A549 treated with CORT108297 at 1 μM for 4 hours (cell line): Measurements from ENCODE around the gene PRAMEF6. TPM values are rescaled to one million over a fixed set of nuclear protein-coding genes. Genes with fewer than 3 reads are reported as not detected.

Experiments used
- total RNA-seq: library from RNA; stranded (reverse); fragments of 200-300 nt; extraction: Qiagen RNA extraction; gene quantifications from 5 replicates; pipeline ENCODE4 v1.2.3, GENCODE V29; 2022

The PRAMEF6 gene
- not detected in 5 replicates for total RNA-seq

GRCh38 chr1:12947480-12947879 is at the start of gene PRAMEF6:
PRAMEF6 (minus strand) TSS chr1:12947580; CDS start chr1:12942518, 5,062 bp downstream.

GRCh38 chr1:12916310-12916709 is 31.1 kb downstream of the PRAMEF6 start, which contains the start of gene PRAMEF7:
PRAMEF7 (plus strand) TSS chr1:12916610; CDS start chr1:12917693, 1,083 bp downstream.

DNA sequence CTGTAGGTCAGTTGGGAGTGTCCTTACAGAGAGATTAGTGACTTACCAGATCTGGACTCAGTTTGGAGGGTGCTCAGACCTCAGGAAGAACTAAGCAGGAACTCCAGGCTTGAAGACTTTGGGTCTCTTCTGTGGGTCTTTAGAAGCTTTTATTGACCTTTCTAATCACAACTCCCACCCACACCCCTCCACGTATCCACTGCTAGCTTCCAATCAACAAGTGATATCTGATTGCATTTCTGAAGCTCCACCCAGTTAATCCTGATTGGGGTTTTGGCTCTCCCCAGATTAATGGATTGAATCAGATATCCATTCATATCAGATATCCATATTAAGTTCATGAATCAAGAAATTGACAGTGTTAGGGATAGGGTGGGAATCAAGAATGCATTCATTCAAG is 49.2 kb downstream of the PRAMEF6 start, which contains the start of gene PRAMEF10:
TSS of gene PRAMEF10 (minus strand) at position 101 of the 400 bp plus-strand sequence. CDS start 2,423 bp downstream, outside the sequence.

Other genes starting within 250 kb of the PRAMEF6 start
- gene AADACL3, start 231.5 kb downstream of the PRAMEF6 start, total RNA-seq = not detected in 5 replicates
- gene CFAP107, start 201.4 kb downstream of the PRAMEF6 start, total RNA-seq = not detected in 5 replicates
- 0.07 TPM in 1 of 5 replicates, not detected in the others for gene PRAMEF12, start 173.8 kb downstream of the PRAMEF6 start, total RNA-seq
- gene PRAMEF1, start 156.2 kb downstream of the PRAMEF6 start, total RNA-seq = not detected in 5 replicates
- gene PRAMEF11, start 116.2 kb downstream of the PRAMEF6 start, total RNA-seq = not detected in 5 replicates
- not detected in 5 replicates for gene HNRNPCL1, start 98.9 kb downstream of the PRAMEF6 start, total RNA-seq
- not detected in 5 replicates for gene PRAMEF2, start 90.5 kb downstream of the PRAMEF6 start, total RNA-seq
- not detected in 5 replicates for gene PRAMEF4, start 61.4 kb downstream of the PRAMEF6 start, total RNA-seq
- gene PRAMEF10, start 49.3 kb downstream of the PRAMEF6 start, total RNA-seq = not detected in 5 replicates
- gene PRAMEF7, start 31.0 kb downstream of the PRAMEF6 start, total RNA-seq = not detected in 5 replicates
- gene PRAMEF27, start 109.0 kb upstream of the PRAMEF6 start, total RNA-seq = not detected in 5 replicates
- gene HNRNPCL3, start 113.2 kb upstream of the PRAMEF6 start, total RNA-seq = not detected in 5 replicates
- not detected in 5 replicates for gene PRAMEF25, start 123.2 kb upstream of the PRAMEF6 start, total RNA-seq
- not detected in 5 replicates for gene HNRNPCL2, start 169.3 kb upstream of the PRAMEF6 start, total RNA-seq
- not detected in 5 replicates for gene PRAMEF26, start 208.4 kb upstream of the PRAMEF6 start, total RNA-seq
- not detected in 5 replicates for gene HNRNPCL4, start 218.1 kb upstream of the PRAMEF6 start, total RNA-seq
- gene PRAMEF9, start 224.3 kb upstream of the PRAMEF6 start, total RNA-seq = not detected in 5 replicates